HEK293 (cell line): ENCODE data around the gene SYNJ2.

Source experiments
- CTCF ChIA-PET: fragments of 350-600 bp; formaldehyde crosslinking; extraction: SDS; loops from one replicate; lab custom pipeline; 2021; ENCODE audit warnings: antibody characterized with exemption; lab: Yijun Ruan, JAX
- POLR2A ChIA-PET: fragments of 300-600 bp; formaldehyde crosslinking; extraction: SDS; loops from one replicate; lab custom pipeline; 2020; ENCODE audit warnings: antibody characterized with exemption, inconsistent platforms; lab: Yijun Ruan, JAX
- H3K27ac ChIP-seq: fragments of 200-500 bp; sonication (Bioruptor generic); 2 replicates; pipeline ENCODE4 v1.5.1; 2014; ENCODE audit warnings: low read depth, low read length, control low read depth, inconsistent platforms; ENCODE audit errors: extremely low read depth
- H3K36me3 ChIP-seq, 2 experiments: fragments of 200-500 bp in 1 of 2; sonication (Bioruptor generic) in 1 of 2; 1 replicate in 1 of 2; 2 replicates in 1 of 2; pipeline ENCODE4 v1.5.1; 2014 to 2017; ENCODE audit warnings: inconsistent platforms in 2 of 2, low read length in 2 of 2; ENCODE audit not compliant: control insufficient read depth in 2 of 2, insufficient read depth in 1 of 2
- H3K4me1 ChIP-seq: fragments of 200-500 bp; sonication (Bioruptor generic); 2 replicates; pipeline ENCODE4 v1.5.1; 2014; ENCODE audit warnings: mild to moderate bottlenecking, low read length, inconsistent platforms; ENCODE audit not compliant: control insufficient read depth, insufficient read depth
- H3K4me3 ChIP-seq: 2 replicates; pipeline ENCODE4 v1.5.1; 2011; ENCODE audit warnings: low read depth, mild to moderate bottlenecking, control low read depth, low read length, moderate library complexity
- H3K9me3 ChIP-seq: fragments of 200-500 bp; sonication (Bioruptor generic); 2 replicates; pipeline ENCODE4 v1.5.1; 2014; ENCODE audit warnings: low read depth, low read length, inconsistent platforms; ENCODE audit not compliant: control insufficient read depth, insufficient read depth
- EGR2 ChIP-seq: fragments of 450-650 bp; formaldehyde crosslinking; IDR thresholded peaks from 2 replicates; pipeline ENCODE4 v1.5.1; 2016; ENCODE audit warnings: low read depth, missing biosample characterization, missing genetic modification characterization
- HIC1 ChIP-seq: fragments of 450-650 bp; formaldehyde crosslinking; IDR thresholded peaks from 2 replicates; pipeline ENCODE4 v1.5.1; 2016; ENCODE audit warnings: missing biosample characterization, missing genetic modification characterization
- KLF1 ChIP-seq: fragments of 450-650 bp; formaldehyde crosslinking; IDR thresholded peaks from 2 replicates; pipeline ENCODE4 v1.5.1; 2016; ENCODE audit warnings: missing biosample characterization, missing genetic modification characterization
- OVOL3 ChIP-seq: fragments of 450-650 bp; formaldehyde crosslinking; IDR thresholded peaks from 2 replicates; pipeline ENCODE4 v1.5.1; 2016; ENCODE audit warnings: missing biosample characterization, missing genetic modification characterization
- PRDM4 ChIP-seq: fragments of 450-650 bp; formaldehyde crosslinking; IDR thresholded peaks from 2 replicates; pipeline ENCODE4 v1.5.1; 2017; ENCODE audit warnings: missing biosample characterization, missing genetic modification characterization
- SCRT2 ChIP-seq: fragments of 450-650 bp; formaldehyde crosslinking; IDR thresholded peaks from 2 replicates; pipeline ENCODE4 v1.5.1; 2016; ENCODE audit warnings: missing biosample characterization, missing genetic modification characterization
- ZBTB7A ChIP-seq: fragments of 450-650 bp; formaldehyde crosslinking; IDR thresholded peaks from 2 replicates; pipeline ENCODE4 v1.5.1; 2016; ENCODE audit warnings: low read depth, missing biosample characterization, missing genetic modification characterization
- ZFHX2 ChIP-seq: fragments of 450-650 bp; formaldehyde crosslinking; conservative IDR thresholded peaks from 2 replicates; pipeline ENCODE4 v1.5.1; 2016; ENCODE audit warnings: missing biosample characterization, missing genetic modification characterization
- ZFP41 ChIP-seq: fragments of 450-650 bp; formaldehyde crosslinking; IDR thresholded peaks from 2 replicates; pipeline ENCODE4 v1.5.1; 2016; ENCODE audit warnings: missing biosample characterization, missing genetic modification characterization, borderline replicate concordance
- ZNF155 ChIP-seq: fragments of 450-650 bp; formaldehyde crosslinking; IDR thresholded peaks from 2 replicates; pipeline ENCODE4 v1.5.1; 2016; ENCODE audit warnings: missing biosample characterization, missing genetic modification characterization
- ZNF174 ChIP-seq: fragments of 450-650 bp; formaldehyde crosslinking; IDR thresholded peaks from 2 replicates; pipeline ENCODE4 v1.5.0; 2017; ENCODE audit warnings: missing biosample characterization, mild to moderate bottlenecking, missing genetic modification characterization
- ZNF18 ChIP-seq: fragments of 450-650 bp; formaldehyde crosslinking; IDR thresholded peaks from 2 replicates; pipeline ENCODE4 v1.5.1; 2016; ENCODE audit warnings: missing biosample characterization, missing genetic modification characterization
- ZNF26 ChIP-seq: fragments of 450-650 bp; formaldehyde crosslinking; IDR thresholded peaks from 2 replicates; pipeline ENCODE4 v1.5.1; 2016; ENCODE audit warnings: missing biosample characterization, missing genetic modification characterization
- ZNF621 ChIP-seq: fragments of 450-650 bp; formaldehyde crosslinking; IDR thresholded peaks from 2 replicates; pipeline ENCODE4 v1.5.1; 2017; ENCODE audit warnings: missing biosample characterization, missing genetic modification characterization
- ZNF626 ChIP-seq: fragments of 450-650 bp; sonication (Bioruptor Pico); formaldehyde crosslinking; IDR thresholded peaks from 2 replicates; pipeline ENCODE4 v1.5.1; 2018; ENCODE audit warnings: missing biosample characterization, missing genetic modification characterization, inconsistent platforms
- ZNF639 ChIP-seq: fragments of 450-650 bp; formaldehyde crosslinking; IDR thresholded peaks from 2 replicates; pipeline ENCODE4 v1.5.1; 2016; ENCODE audit warnings: missing biosample characterization, missing genetic modification characterization

SYNJ2 gene

GRCh38 chr6:157990321-157991066 is 8.8 kb downstream of the SYNJ2 start (continued):
- no peak for TF ChIP-seq ZFP41 (tag by site-specific recombination)
- TF ChIP-seq PRDM4 (tag by site-specific recombination): peak; percentile 94
- TF ChIP-seq HIC1 (tag by site-specific recombination): no peak
- no peak for TF ChIP-seq ZBTB7A (tag by site-specific recombination)
- TF ChIP-seq ZNF155 (tag by site-specific recombination): no peak
- no peak for TF ChIP-seq OVOL3 (tag by site-specific recombination)
- no peak; the same call in 1 of the 2 replicates for TF ChIP-seq ZNF18 (tag by site-specific recombination)
- no peak for TF ChIP-seq ZNF174 (tag by site-specific recombination)
- no peak for TF ChIP-seq ZNF639 (tag by site-specific recombination)
- peak; percentile 95 for TF ChIP-seq EGR2
- no peak for TF ChIP-seq ZNF621 (tag by site-specific recombination)
- TF ChIP-seq ZNF626 (tag by site-specific recombination): no peak
- TF ChIP-seq ZFHX2 (tag by site-specific recombination): peak; percentile 94
- no peak for TF ChIP-seq KLF1
- TF ChIP-seq SCRT2 (tag by site-specific recombination): no peak

GRCh38 chr6:157991067-157991432 is 9.4 kb downstream of the SYNJ2 start:
- Histone ChIP-seq H3K36me3 (no peaks in the 10 kb centered on the region), H3K27ac (no peak overlapping the region), H3K9me3 (no peaks in the 10 kb centered on the region), H3K4me1 (peaks cover 15% of the 10 kb centered on the region)
- POLR2A ChIA-PET: interaction anchor here (3.1 kb wide), 1 partner anchor 12 kb away, joined by 9 read pairs; no protein-coding TSS in a partner anchor
- TF ChIP-seq ZNF26 (tag by site-specific recombination): no peak
- TF ChIP-seq, all 188 proteins: peak for 0
- CTCF ChIA-PET: interaction anchor here (0.6 to 1.9 kb wide), 6 partner anchors 17 to 80 kb away, joined by 3 to 8 read pairs (median 3); no protein-coding TSS in a partner anchor
- H3K4me3 ChIP-seq: no peak overlapping the region
